Mesendoderm (in vitro differentiated cells): ENCODE data around the gene RIMBP3B. TPM values are rescaled to one million over a fixed set of nuclear protein-coding genes. Genes with fewer than 3 reads are reported as not detected.
"Not testable (repeated sequence)": the region's sequence is repeated elsewhere in the genome, so short reads cannot be mapped to it uniquely, and the experiment has no call there.

Experiments
- DNase-seq: peaks from one replicate; pipeline ENCODE4 v3.0.0; 2013
- H2AK5ac ChIP-seq: 2 replicates; pipeline ENCODE4 v1.6.1; 2013; ENCODE audit warnings: low read length, inconsistent platforms
- H2BK120ac ChIP-seq: 2 replicates; pipeline ENCODE4 v1.6.1; 2013; ENCODE audit warnings: low read depth, mild to moderate bottlenecking, low read length, moderate library complexity, mixed read lengths
- H2BK15ac ChIP-seq: replicated peaks from 2 replicates; pipeline ENCODE4 v1.6.1; 2013; ENCODE audit warnings: low read depth, mild to moderate bottlenecking, moderate library complexity
- H2BK5ac ChIP-seq: 2 replicates; pipeline ENCODE4 v1.6.1; 2013; ENCODE audit warnings: low read length, inconsistent platforms
- H3K18ac ChIP-seq: 2 replicates; pipeline ENCODE4 v1.6.1; 2013; ENCODE audit warnings: mild to moderate bottlenecking, low read length, mixed read lengths
- H3K23ac ChIP-seq: one replicate; pipeline ENCODE4 v1.6.1; 2013; ENCODE audit warnings: low read length
- H3K27ac ChIP-seq: 2 replicates; pipeline ENCODE4 v1.5.1; 2013; ENCODE audit warnings: low read depth, mild to moderate bottlenecking, inconsistent platforms, low read length, moderate library complexity
- H3K27me3 ChIP-seq: 2 replicates; pipeline ENCODE4 v1.6.1; 2013; ENCODE audit warnings: low read length, control low read depth, mild to moderate bottlenecking, inconsistent platforms; ENCODE audit not compliant: insufficient read depth, poor library complexity
- H3K36me3 ChIP-seq: 2 replicates; pipeline ENCODE4 v1.6.1; 2013; ENCODE audit warnings: low read length, inconsistent platforms; ENCODE audit not compliant: control insufficient read depth, insufficient read depth
- H3K4ac ChIP-seq: one replicate; pipeline ENCODE4 v1.6.1; 2013; ENCODE audit warnings: low read depth, mild to moderate bottlenecking, low read length, moderate library complexity
- H3K4me1 ChIP-seq: 2 replicates; pipeline ENCODE4 v1.6.1; 2013; ENCODE audit warnings: low read depth, low read length, inconsistent platforms; ENCODE audit not compliant: control insufficient read depth
- H3K4me2 ChIP-seq: 2 replicates; pipeline ENCODE4 v1.6.1; 2013; ENCODE audit warnings: low read length
- H3K4me3 ChIP-seq: 2 replicates; pipeline ENCODE4 v1.5.1; 2013; ENCODE audit warnings: mild to moderate bottlenecking, low read length
- H3K56ac ChIP-seq: one replicate; pipeline ENCODE4 v1.6.1; 2013; ENCODE audit warnings: low read length
- H3K79me1 ChIP-seq: 2 replicates; pipeline ENCODE4 v1.6.1; 2013; ENCODE audit warnings: low read length, inconsistent platforms
- H3K79me2 ChIP-seq: 2 replicates; pipeline ENCODE4 v1.6.1; 2013; ENCODE audit warnings: mild to moderate bottlenecking, low read length; ENCODE audit not compliant: control insufficient read depth, insufficient read depth
- H3K9ac ChIP-seq: 2 replicates; pipeline ENCODE4 v1.6.1; 2013; ENCODE audit warnings: low read length, inconsistent platforms
- H4K5ac ChIP-seq: one replicate; pipeline ENCODE4 v1.6.1; 2013; ENCODE audit warnings: low read length
- H4K8ac ChIP-seq: one replicate; pipeline ENCODE4 v1.6.1; 2013; ENCODE audit warnings: low read depth, mild to moderate bottlenecking, control low read depth, low read length, moderate library complexity
- WGBS: extraction: QIAGEN DNeasy Blood & Tissue Kit; methylation state at CpG from one replicate; pipeline ENCODE4 v1.1.7; 2013; ENCODE audit warnings: low lambda C conversion rate, missing lambda C conversion rate; ENCODE audit not compliant: insufficient coverage; ENCODE audit errors: extremely low coverage; 5-methylcytosine and 5-hydroxymethylcytosine counted together
- polyA plus RNA-seq, 2 experiments: library from polyadenylated mRNA; stranded (reverse); fragments of 200-250 nt; gene quantifications; one replicate each; pipeline ENCODE4 v1.2.3, GENCODE V29; 2013

RIMBP3B gene
- 0.03 TPM for polyA plus RNA-seq (2013, experiment 1 of 2)
- polyA plus RNA-seq (2013, experiment 2 of 2) = not detected

DNA sequence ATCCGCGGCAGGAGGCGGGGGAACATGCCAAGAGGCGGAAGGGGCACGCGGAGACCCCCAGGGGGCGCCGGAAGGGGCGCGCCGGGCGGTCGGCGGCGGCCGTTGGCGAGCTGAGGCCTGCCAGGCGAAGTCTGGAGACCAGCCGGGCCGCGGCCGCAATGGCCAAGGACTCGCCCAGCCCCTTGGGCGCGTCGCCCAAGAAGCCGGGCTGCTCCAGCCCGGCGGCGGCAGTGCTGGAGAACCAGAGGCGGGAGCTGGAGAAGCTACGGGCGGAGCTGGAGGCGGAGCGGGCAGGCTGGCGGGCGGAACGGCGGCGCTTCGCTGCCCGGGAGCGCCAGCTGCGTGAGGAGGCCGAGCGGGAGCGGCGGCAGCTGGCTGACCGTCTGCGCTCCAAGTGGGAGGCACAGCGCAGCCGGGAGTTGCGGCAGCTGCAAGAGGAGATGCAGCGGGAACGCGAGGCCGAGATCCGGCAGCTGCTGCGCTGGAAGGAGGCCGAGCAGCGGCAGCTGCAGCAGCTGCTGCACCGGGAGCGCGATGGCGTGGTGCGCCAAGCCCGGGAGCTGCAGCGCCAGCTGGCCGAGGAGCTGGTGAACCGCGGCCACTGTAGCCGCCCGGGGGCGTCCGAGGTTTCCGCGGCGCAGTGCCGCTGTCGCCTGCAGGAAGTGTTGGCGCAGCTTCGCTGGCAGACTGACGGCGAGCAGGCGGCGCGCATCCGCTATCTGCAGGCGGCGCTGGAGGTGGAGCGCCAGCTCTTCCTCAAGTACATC lies at the start of gene RIMBP3B:
TSS of gene RIMBP3B (plus strand) at position 51 of the 767 bp plus-strand sequence. CDS start at position 159, 108 bp downstream.
- H3K4me3 ChIP-seq, H3K27me3 ChIP-seq, H3K36me3 ChIP-seq, H2BK5ac ChIP-seq, H4K8ac ChIP-seq, H2AK5ac ChIP-seq, H3K23ac ChIP-seq, H3K18ac ChIP-seq, H2BK120ac ChIP-seq, H2BK15ac ChIP-seq, H3K27ac ChIP-seq, H3K56ac ChIP-seq, H3K4me1 ChIP-seq, H3K9ac ChIP-seq, H3K4ac ChIP-seq, H3K79me1 ChIP-seq, DNase-seq, H4K5ac ChIP-seq, H3K4me2 ChIP-seq, H3K79me2 ChIP-seq: not testable (repeated sequence)
- no CpG with 5 or more reads among the region's 91 CpGs for WGBS

DNA sequence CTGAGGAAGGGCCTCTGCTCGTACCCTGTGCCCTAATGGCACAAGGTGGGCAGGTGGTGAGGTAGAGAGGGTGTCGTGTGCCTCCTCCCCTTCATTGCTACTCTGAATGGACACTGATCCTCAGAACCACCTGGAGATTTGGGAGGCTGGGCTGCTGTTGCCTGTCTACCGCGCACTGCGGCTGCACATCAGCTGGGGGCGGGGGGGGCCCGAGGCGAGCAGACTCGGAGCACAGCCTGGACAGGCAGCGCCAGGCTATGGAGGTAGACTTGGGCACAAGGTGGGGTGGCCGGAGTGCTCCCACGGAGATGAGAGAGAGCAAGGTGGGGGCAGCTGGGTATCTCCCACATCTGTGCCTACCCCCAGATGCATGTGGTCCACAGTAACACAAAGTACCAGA lies 26.0 kb upstream of the RIMBP3B start:
- H3K4me3 ChIP-seq, H3K36me3 ChIP-seq, H3K4me1 ChIP-seq, H3K79me1 ChIP-seq, H2BK5ac ChIP-seq, H3K27me3 ChIP-seq, H2AK5ac ChIP-seq, H2BK120ac ChIP-seq, H3K79me2 ChIP-seq, H3K23ac ChIP-seq, DNase-seq, H3K9ac ChIP-seq, H3K18ac ChIP-seq, H3K56ac ChIP-seq, H3K4me2 ChIP-seq, H3K4ac ChIP-seq, H3K27ac ChIP-seq, H4K5ac ChIP-seq, H2BK15ac ChIP-seq, H4K8ac ChIP-seq: not testable (repeated sequence)
- WGBS = no CpG with 5 or more reads among the region's 12 CpGs

GRCh38 chr22:21360525-21360924 lies 23.0 kb upstream of the RIMBP3B start:
- not testable (repeated sequence) for H4K5ac ChIP-seq, H2BK15ac ChIP-seq, H2AK5ac ChIP-seq, H3K9ac ChIP-seq, H3K4me2 ChIP-seq, H3K18ac ChIP-seq, H3K23ac ChIP-seq, H3K79me2 ChIP-seq, H4K8ac ChIP-seq, H2BK5ac ChIP-seq, H3K27me3 ChIP-seq, DNase-seq, H3K4me3 ChIP-seq, H3K4ac ChIP-seq, H3K79me1 ChIP-seq, H3K4me1 ChIP-seq, H3K36me3 ChIP-seq, H3K56ac ChIP-seq, H2BK120ac ChIP-seq, H3K27ac ChIP-seq
- WGBS = no CpG with 5 or more reads among the region's 59 CpGs

DNA sequence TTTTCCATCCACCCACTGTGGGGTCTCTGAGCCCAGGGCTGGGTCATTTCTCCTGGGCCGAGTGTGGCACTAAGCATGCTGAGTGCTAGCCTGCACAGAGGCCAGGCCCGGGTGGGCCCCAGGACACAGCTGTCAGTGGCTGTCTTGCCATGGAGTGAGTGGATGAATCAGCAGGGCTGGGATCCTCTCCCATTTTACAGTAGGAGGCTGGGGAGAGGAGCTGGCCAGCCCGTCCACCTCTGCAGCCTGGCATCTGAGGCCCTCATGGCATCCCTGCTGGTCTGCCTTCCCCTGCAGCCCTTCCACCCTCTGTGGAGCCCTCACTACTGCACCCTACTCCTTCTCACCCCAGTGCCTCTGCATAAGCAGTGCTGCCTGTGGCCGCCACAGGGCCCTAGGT lies 21.1 kb upstream of the RIMBP3B start:
- WGBS = no CpG with 5 or more reads among the region's 4 CpGs
- not testable (repeated sequence) for H2BK120ac ChIP-seq

GRCh38 chr22:21363061-21363460 lies 20.5 kb upstream of the RIMBP3B start:
- H4K8ac ChIP-seq, H3K56ac ChIP-seq, H3K79me1 ChIP-seq, H3K79me2 ChIP-seq, DNase-seq, H2AK5ac ChIP-seq, H3K4me3 ChIP-seq, H2BK15ac ChIP-seq, H3K4me1 ChIP-seq, H3K27me3 ChIP-seq, H2BK5ac ChIP-seq, H3K9ac ChIP-seq, H3K23ac ChIP-seq, H2BK120ac ChIP-seq, H3K4me2 ChIP-seq, H3K18ac ChIP-seq, H3K36me3 ChIP-seq, H4K5ac ChIP-seq, H3K4ac ChIP-seq, H3K27ac ChIP-seq: not testable (repeated sequence)
- no CpG with 5 or more reads among the region's 5 CpGs for WGBS

More for the DNA sequence above, 21.1 kb upstream of the RIMBP3B start:
- not testable (repeated sequence) for H3K79me2 ChIP-seq, H4K8ac ChIP-seq, H2BK15ac ChIP-seq, H3K4ac ChIP-seq, DNase-seq, H3K79me1 ChIP-seq, H2BK5ac ChIP-seq, H3K18ac ChIP-seq, H3K27me3 ChIP-seq, H3K4me2 ChIP-seq, H3K4me1 ChIP-seq, H3K56ac ChIP-seq, H4K5ac ChIP-seq, H3K36me3 ChIP-seq, H3K27ac ChIP-seq, H3K23ac ChIP-seq, H3K9ac ChIP-seq, H2AK5ac ChIP-seq, H3K4me3 ChIP-seq

DNA sequence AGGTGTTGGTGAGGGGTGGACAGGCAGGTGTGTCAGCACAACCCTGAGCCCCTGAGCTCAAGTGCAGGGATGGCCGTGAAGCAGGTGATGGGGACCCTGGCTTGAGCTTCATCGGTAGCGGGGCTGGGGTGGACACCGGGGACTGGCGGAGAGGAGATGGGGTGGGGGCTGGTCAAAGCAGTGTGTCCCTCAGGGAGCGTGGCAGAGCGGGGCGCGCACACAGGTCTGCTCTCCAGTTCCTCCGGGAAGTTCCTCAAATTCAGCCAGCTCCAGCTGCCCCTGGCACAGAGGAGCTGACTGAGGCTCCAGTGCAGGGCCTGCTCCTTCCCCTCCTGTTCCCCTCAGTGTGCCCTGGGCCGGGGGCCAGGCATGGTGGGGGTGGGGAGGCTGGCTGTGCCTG lies 19.7 kb upstream of the RIMBP3B start:
- H3K23ac ChIP-seq, H3K79me1 ChIP-seq, H3K9ac ChIP-seq, H2BK5ac ChIP-seq, H3K79me2 ChIP-seq, H3K18ac ChIP-seq, H3K27me3 ChIP-seq, H2AK5ac ChIP-seq, H2BK15ac ChIP-seq, H4K8ac ChIP-seq, H3K4me2 ChIP-seq, DNase-seq, H3K4me1 ChIP-seq, H2BK120ac ChIP-seq, H3K4ac ChIP-seq, H3K4me3 ChIP-seq, H3K27ac ChIP-seq, H3K56ac ChIP-seq, H3K36me3 ChIP-seq, H4K5ac ChIP-seq: not testable (repeated sequence)
- no CpG with 5 or more reads among the region's 11 CpGs for WGBS
